NCI-H2196 (cell line): Measurements from ENCODE around the gene CROT.
A peak's percentile ranks its signal among the peaks of the same experiment; 100 is the strongest.

Source experiments
- DNase-seq: peaks from one replicate; lab custom pipeline; 2025; ENCODE audit not compliant: unreplicated experiment; lab: John Stamatoyannopoulos, UW

Gene CROT

GRCh38 chr7:87339373-87339897, 6.0 kb upstream of the CROT start:
- no peak for DNase-seq

GRCh38 chr7:87341441-87341840, 4.0 kb upstream of the CROT start:
- DNase-seq: no peak

GRCh38 chr7:87342231-87342630, 3.2 kb upstream of the CROT start:
- DNase-seq: no peak

GRCh38 chr7:87344446-87344845, 1.0 kb upstream of the CROT start:
- no peak for DNase-seq

GRCh38 chr7:87345962-87346371, 503 bp downstream of the CROT start:
- no peak for DNase-seq

- DNase-seq: no peak
These were observed 1.7 kb downstream of the CROT start for GRCh38 chr7:87347207-87347606.

GRCh38 chr7:87347664-87348063, 2.2 kb downstream of the CROT start:
- no peak for DNase-seq

GRCh38 chr7:87354749-87355148, 9.3 kb downstream of the CROT start:
- peak; percentile 18 for DNase-seq

- no peak for DNase-seq
These were observed 11.0 kb downstream of the CROT start for GRCh38 chr7:87356448-87356847.

- DNase-seq: no peak
These were observed 13.9 kb downstream of the CROT start for GRCh38 chr7:87359366-87359765.

- DNase-seq: no peak
These were observed 15.9 kb downstream of the CROT start for GRCh38 chr7:87361320-87361719.

- no peak for DNase-seq
These were observed 17.9 kb downstream of the CROT start for GRCh38 chr7:87363342-87363741.

GRCh38 chr7:87364246-87364645, 18.8 kb downstream of the CROT start:
- DNase-seq: no peak

GRCh38 chr7:87369216-87369615, 23.8 kb downstream of the CROT start:
- DNase-seq: no peak

GRCh38 chr7:87370660-87371180, 25.3 kb downstream of the CROT start:
- DNase-seq: no peak

GRCh38 chr7:87375662-87376435, 30.4 kb downstream of the CROT start:
- DNase-seq: peak; percentile 9

- DNase-seq: no peak
These were observed 35.4 kb downstream of the CROT start for GRCh38 chr7:87380905-87381304.

GRCh38 chr7:87391020-87391701, 45.7 kb downstream of the CROT start:
- DNase-seq: no peak

GRCh38 chr7:87395442-87396020, 50.1 kb downstream of the CROT start:
- DNase-seq: no peak

- no peak for DNase-seq
These were observed 53.0 kb downstream of the CROT start for GRCh38 chr7:87398446-87398845.

- DNase-seq: no peak
These were observed 59.2 kb downstream of the CROT start for GRCh38 chr7:87404674-87405073.

GRCh38 chr7:87411186-87411585, 65.7 kb downstream of the CROT start:
- DNase-seq: no peak
